Brain microvascular endothelial cell (primary cell): Measurements from ENCODE around the gene IL1A.

Source experiments
- DNase-seq: peaks from one replicate; pipeline ENCODE4 v3.0.0-alpha.2; 2020
- H3K27ac ChIP-seq: fragments of 250-450 bp; sonication (Bioruptor Pico); 2 replicates; pipeline ENCODE4 v1.5.1; 2020; ENCODE audit warnings: mild to moderate bottlenecking, moderate library complexity
- H3K27me3 ChIP-seq: fragments of 250-450 bp; sonication (Bioruptor Pico); replicated peaks from 2 replicates; pipeline ENCODE4 v1.5.1; 2020; ENCODE audit warnings: mild to moderate bottlenecking
- H3K36me3 ChIP-seq: fragments of 250-450 bp; sonication (Bioruptor Pico); replicated peaks from 2 replicates; pipeline ENCODE4 v1.5.1; 2020; ENCODE audit warnings: mild to moderate bottlenecking
- H3K4me3 ChIP-seq: 2 replicates; pipeline ENCODE4 v1.5.1; 2011; ENCODE audit warnings: low read depth, mild to moderate bottlenecking, control low read depth, low read length, moderate library complexity
- in situ Hi-C: cut with HindIII; loops from 2 replicates; pipeline ENCODE4 v1.10.0; 2017; ENCODE audit warnings: low sequenced_read_pairs, low pct_ligation_motif_present
- TF ChIP-seq, protein P1 (sequence below): IDR thresholded peaks from 2 replicates; pipeline ENCODE4 v1.5.1; 2011; ENCODE audit warnings: low read depth, mild to moderate bottlenecking, moderate library complexity, low read length, control low read depth, inconsistent platforms; ENCODE audit errors: missing control alignments

The IL1A gene

DNA sequence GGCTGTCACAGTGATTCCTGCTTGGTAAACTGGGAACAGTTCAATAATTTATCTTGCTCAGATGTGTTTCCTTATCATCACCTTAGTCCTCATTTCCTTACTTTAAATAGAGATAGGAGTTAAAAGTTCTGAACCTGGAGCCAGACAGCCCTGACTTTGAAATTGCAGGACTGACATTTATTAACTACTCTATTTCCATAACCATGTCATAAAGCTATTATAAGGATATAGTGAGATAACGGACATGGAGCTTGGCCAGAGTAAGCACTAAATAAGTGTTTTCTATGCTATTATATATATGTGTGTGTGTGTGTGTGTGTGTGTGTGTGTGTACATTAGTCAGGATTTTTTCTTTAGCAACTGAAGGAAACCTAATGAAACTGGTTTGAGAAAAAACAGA lies 50.4 kb downstream of the IL1A start:
- in situ Hi-C loops = no loop called here
- no peak for DNase-seq
- Histone ChIP-seq H3K27ac (no peak overlapping the region), H3K27me3 (no peaks in the 10 kb centered on the region), H3K4me3 (no peak overlapping the region), H3K36me3 (no peaks in the 10 kb centered on the region)
- TF ChIP-seq, protein P1, sequence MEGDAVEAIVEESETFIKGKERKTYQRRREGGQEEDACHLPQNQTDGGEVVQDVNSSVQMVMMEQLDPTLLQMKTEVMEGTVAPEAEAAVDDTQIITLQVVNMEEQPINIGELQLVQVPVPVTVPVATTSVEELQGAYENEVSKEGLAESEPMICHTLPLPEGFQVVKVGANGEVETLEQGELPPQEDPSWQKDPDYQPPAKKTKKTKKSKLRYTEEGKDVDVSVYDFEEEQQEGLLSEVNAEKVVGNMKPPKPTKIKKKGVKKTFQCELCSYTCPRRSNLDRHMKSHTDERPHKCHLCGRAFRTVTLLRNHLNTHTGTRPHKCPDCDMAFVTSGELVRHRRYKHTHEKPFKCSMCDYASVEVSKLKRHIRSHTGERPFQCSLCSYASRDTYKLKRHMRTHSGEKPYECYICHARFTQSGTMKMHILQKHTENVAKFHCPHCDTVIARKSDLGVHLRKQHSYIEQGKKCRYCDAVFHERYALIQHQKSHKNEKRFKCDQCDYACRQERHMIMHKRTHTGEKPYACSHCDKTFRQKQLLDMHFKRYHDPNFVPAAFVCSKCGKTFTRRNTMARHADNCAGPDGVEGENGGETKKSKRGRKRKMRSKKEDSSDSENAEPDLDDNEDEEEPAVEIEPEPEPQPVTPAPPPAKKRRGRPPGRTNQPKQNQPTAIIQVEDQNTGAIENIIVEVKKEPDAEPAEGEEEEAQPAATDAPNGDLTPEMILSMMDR = no peak

DNA sequence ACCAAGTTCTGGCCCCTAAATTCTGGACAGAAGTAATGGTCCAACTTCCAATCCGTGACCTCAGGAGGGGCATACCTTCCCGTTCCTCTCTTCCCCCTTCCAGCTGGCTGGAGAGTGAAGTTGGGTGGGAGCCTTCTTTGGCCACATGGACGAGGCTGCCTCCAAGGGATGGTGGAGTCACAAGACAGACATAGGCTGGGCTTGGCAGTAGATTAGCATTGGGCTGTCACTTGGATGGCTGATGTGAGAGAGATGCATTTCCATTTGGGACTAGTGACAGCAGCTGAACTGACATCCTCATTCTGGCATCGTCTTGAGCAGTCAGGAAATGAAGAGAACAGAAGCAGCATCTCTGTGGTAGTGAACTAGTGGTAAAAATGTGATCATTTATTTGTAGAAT lies 50.8 kb downstream of the IL1A start:
- Histone ChIP-seq H3K4me3 (no peak overlapping the region), H3K27ac (no peak overlapping the region), H3K27me3 (no peaks in the 10 kb centered on the region), H3K36me3 (no peaks in the 10 kb centered on the region)
- DNase-seq = no peak
- in situ Hi-C loops = no loop called here
- TF ChIP-seq, protein P1 = no peak

DNA sequence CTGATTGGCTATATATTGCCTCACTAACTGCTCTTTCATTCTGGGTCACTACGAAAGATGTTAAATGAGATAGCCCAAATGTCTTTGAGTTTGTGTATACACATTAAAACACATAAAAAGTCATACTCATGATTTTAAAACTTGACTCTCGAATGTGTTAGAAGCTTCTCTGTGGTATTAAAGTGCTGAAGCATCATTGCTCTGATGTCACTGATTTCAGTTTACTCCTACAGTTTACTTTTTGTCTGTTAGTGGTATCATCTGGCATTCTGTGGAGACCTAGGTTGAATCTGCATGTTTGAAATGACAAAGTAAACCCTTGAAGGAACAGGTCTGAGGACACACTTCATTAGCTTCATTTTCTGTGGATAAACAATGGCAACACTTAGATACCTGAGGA lies 52.8 kb downstream of the IL1A start:
- in situ Hi-C loops = no loop called here
- no peak for DNase-seq
- Histone ChIP-seq H3K27me3 (no peaks in the 10 kb centered on the region), H3K27ac (no peak overlapping the region), H3K4me3 (no peak overlapping the region), H3K36me3 (no peaks in the 10 kb centered on the region)
- TF ChIP-seq, protein P1 = no peak

DNA sequence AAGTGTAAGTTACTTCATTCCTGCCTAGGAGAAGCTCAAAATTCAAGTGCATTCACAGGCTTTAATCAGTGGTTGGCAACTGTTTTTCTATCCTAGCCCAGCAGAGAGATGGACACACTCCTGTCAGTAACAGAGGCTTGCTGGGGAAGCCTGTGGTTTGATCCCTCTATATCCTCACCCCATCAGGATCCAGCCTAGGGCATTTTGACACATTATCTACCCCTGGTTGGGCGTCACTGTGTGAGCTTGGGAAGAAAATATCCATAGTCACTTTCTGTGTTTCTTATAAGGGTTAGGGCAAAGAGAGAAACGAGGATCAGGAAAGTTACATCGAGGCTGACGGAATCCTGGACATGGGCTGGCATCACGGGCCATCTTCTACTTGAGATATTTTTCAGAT lies 53.5 kb downstream of the IL1A start:
- TF ChIP-seq, protein P1 = no peak
- in situ Hi-C loops = no loop called here
- H3K27me3 ChIP-seq = no peaks in the 10 kb centered on the region
- no peak for DNase-seq
- no peak overlapping the region for H3K4me3 ChIP-seq
- H3K27ac ChIP-seq = no peak overlapping the region
- H3K36me3 ChIP-seq = no peaks in the 10 kb centered on the region

DNA sequence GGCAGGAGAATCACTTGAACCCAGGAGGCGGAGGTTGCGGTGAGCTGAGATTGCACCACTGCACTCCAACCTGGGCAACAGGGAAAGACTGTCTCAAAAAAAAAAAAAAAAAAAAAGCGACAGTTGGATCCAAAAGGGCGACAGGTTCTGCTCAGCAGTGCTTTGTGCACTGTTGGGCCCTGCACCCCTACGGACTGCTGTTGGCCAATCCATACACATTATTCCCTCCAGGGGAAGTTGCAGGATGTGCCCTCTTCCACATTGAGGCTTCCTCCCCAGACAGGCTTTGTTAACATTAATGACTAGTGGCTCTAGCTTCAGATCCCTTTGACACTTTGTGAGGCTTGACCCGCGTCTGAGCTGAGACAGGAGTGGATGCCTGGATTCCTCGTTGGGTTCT lies 54.1 kb downstream of the IL1A start:
- no peak overlapping the region for H3K4me3 ChIP-seq
- no peaks in the 10 kb centered on the region for H3K27me3 ChIP-seq
- H3K36me3 ChIP-seq = no peaks in the 10 kb centered on the region
- TF ChIP-seq, protein P1 = no peak
- in situ Hi-C loops = no loop called here
- no peak overlapping the region for H3K27ac ChIP-seq
- no peak for DNase-seq

DNA sequence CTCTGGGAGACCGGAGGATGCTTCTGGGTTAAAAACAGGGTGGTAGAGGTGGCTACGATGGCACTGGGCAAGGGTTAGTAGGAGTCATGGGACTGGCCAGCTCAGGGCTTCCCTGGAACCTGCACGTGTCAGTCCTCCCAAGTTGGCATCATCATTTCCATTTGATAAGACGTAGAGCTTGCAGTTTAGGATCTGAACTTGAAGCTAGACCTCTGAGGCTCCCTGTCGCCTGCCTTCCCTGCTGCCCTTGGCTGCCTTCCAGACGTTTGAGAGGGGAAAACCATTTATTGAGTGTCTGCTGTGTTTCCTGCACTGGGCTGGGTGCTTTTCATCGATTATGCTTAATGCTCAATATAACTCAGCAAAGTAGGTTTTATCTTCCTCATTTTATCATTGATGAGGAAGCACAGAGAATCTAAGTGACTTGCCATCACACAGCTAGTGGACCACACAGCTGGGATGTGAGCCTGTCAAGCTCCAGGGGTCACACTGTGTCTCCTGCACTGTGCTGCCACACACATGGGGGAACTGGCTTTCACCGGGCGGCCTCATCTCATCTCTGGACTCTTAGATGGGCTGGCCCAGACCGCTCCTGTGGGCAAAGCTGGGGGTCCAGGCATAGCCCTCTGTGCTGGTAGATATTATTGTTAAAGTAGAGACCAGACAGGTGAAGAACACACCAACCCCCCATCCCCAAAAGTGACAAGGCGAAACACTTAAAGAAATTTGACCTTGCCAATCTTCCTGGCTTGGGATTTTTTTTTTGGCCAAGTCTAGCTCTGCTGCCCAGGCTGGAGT lies 55.7 kb downstream of the IL1A start:
- TF ChIP-seq, protein P1 = no peak
- in situ Hi-C loops = no loop called here
- DNase-seq = no peak
- Histone ChIP-seq H3K27ac (no peak overlapping the region), H3K36me3 (no peaks in the 10 kb centered on the region), H3K27me3 (no peaks in the 10 kb centered on the region), H3K4me3 (no peak overlapping the region)
